Smooth muscle cell (in vitro differentiated cells): ENCODE results near the gene AUTS2. TPM values are rescaled to one million over a fixed set of nuclear protein-coding genes. Genes with fewer than 3 reads are reported as not detected.

ENCODE experiments used
- DNase-seq: peaks from one replicate; lab custom pipeline; 2025; ENCODE audit not compliant: unreplicated experiment; lab: John Stamatoyannopoulos, UW
- H2AFZ ChIP-seq: fragments of 200-600 bp; sonication (generic); 2 replicates; pipeline ENCODE4 v1.6.0; 2016; ENCODE audit warnings: antibody characterized with exemption, low read depth, mild to moderate bottlenecking
- H3F3A ChIP-seq: fragments of 200-600 bp; sonication (generic); 2 replicates; pipeline ENCODE4 v1.6.0; 2017; ENCODE audit warnings: antibody characterized with exemption, low read depth
- H3K27ac ChIP-seq: fragments of 200-600 bp; sonication (generic); 2 replicates; pipeline ENCODE4 v1.5.1; 2016; ENCODE audit warnings: low read depth, mild to moderate bottlenecking
- H3K27me3 ChIP-seq: fragments of 200-600 bp; sonication (generic); 2 replicates; pipeline ENCODE4 v1.6.1; 2016; ENCODE audit warnings: low read depth, mild to moderate bottlenecking
- H3K36me3 ChIP-seq: fragments of 200-600 bp; sonication (generic); 2 replicates; pipeline ENCODE4 v1.5.1; 2016; ENCODE audit warnings: low read depth
- H3K4me1 ChIP-seq: fragments of 200-600 bp; sonication (generic); 2 replicates; pipeline ENCODE4 v1.5.1; 2016; ENCODE audit warnings: low read depth
- H3K4me2 ChIP-seq: fragments of 200-600 bp; sonication (generic); 2 replicates; pipeline ENCODE4 v1.6.0; 2016; ENCODE audit warnings: mild to moderate bottlenecking
- H3K4me3 ChIP-seq: fragments of 200-600 bp; sonication (generic); 2 replicates; pipeline ENCODE4 v1.5.1; 2016; ENCODE audit warnings: mild to moderate bottlenecking
- H3K79me2 ChIP-seq: fragments of 200-600 bp; sonication (generic); 2 replicates; pipeline ENCODE4 v1.6.0; 2016; ENCODE audit warnings: low read depth, mild to moderate bottlenecking
- H3K9ac ChIP-seq: fragments of 200-600 bp; sonication (generic); 2 replicates; pipeline ENCODE4 v1.6.0; 2016; ENCODE audit warnings: low read depth
- H3K9me3 ChIP-seq: fragments of 200-600 bp; sonication (generic); replicated peaks from 2 replicates; pipeline ENCODE4 v1.5.1; 2016; ENCODE audit warnings: low read depth
- H4K20me1 ChIP-seq: fragments of 200-600 bp; sonication (generic); 2 replicates; pipeline ENCODE4 v1.6.0; 2016; ENCODE audit warnings: low read depth
- WGBS: methylation state at CpG from one replicate; pipeline ENCODE4 v1.1.7; 2016; ENCODE audit warnings: low lambda C conversion rate; 5-methylcytosine and 5-hydroxymethylcytosine counted together
- polyA plus RNA-seq: library from polyadenylated mRNA; unstranded; fragments of >200 nt; fragmentation: Nextera tagmentation; extraction: Ambion mirVana; gene quantifications from 2 replicates; pipeline ENCODE4 v1.2.1, GENCODE V29; 2016
- total RNA-seq: library from RNA; depleted of rRNA; stranded (reverse); fragments of >200 nt; gene quantifications from 2 replicates; pipeline ENCODE4 v1.2.3, GENCODE V29; 2014
- TF ChIP-seq, protein P1 (sequence below): fragments of 200-600 bp; sonication (generic); IDR thresholded peaks from 2 replicates; pipeline ENCODE4 v1.5.1; 2017; ENCODE audit warnings: borderline replicate concordance, mild to moderate bottlenecking, antibody characterized with exemption; ENCODE audit not compliant: insufficient read depth, poor library complexity, severe bottlenecking

AUTS2 gene
- total and polyA plus RNA-seq, 2 experiments from 2014 or later = 6.5 to 8.6 TPM

DNA sequence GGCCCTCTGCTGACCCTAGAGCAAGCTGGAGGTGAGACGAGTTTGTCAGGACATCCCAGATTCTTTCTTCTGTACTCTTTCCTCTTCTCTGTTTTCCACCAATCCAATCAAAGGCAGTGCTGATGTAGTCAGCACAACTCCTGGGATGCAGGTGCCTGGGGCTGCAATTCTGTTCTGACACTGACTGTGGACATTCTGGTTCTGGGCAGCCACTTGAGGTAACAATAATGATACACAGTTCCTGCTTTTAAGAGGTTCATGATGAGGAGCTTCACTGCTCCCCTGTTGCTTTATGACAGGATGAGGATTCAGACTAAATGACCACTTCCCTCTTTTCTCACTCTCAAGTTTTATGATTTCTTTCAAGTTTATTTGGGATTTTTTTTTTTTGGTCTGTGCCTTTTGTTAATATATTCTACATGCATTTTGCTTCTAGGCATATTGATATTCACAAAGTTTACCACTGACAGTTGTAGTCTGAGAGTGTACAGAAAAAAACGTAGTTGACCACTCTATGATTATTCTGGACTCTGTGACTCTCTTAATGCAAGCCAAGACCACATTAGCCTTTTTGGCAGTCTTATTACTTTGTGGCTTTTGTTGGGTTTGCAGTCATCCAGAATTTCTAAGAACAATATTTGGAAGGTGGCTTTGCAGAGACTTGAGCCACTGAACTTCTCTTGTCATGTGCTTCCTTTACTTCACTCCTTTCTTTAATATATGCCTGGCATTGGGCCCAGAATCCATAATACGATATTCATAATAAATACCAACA is 247.6 kb downstream of the AUTS2 start:
- 83% methylated on average over 3 of the region's 3 CpGs for WGBS
- Histone ChIP-seq H3K79me2 (no peaks in the 10 kb centered on the region), H3K9ac (no peak overlapping the region), H3K4me2 (no peak overlapping the region), H3K27ac (no peak overlapping the region), H3K4me3 (no peak overlapping the region), H3K9me3 (no peaks in the 10 kb centered on the region), H3F3A (no peaks in the 10 kb centered on the region), H3K4me1 (no peaks in the 10 kb centered on the region), H3K36me3 (no peaks in the 10 kb centered on the region), H3K27me3 (peaks cover 5% of the 10 kb centered on the region), H2AFZ (no peak overlapping the region), H4K20me1 (peaks cover 46% of the 10 kb centered on the region)
- DNase-seq = no peak
- TF ChIP-seq, protein P1, sequence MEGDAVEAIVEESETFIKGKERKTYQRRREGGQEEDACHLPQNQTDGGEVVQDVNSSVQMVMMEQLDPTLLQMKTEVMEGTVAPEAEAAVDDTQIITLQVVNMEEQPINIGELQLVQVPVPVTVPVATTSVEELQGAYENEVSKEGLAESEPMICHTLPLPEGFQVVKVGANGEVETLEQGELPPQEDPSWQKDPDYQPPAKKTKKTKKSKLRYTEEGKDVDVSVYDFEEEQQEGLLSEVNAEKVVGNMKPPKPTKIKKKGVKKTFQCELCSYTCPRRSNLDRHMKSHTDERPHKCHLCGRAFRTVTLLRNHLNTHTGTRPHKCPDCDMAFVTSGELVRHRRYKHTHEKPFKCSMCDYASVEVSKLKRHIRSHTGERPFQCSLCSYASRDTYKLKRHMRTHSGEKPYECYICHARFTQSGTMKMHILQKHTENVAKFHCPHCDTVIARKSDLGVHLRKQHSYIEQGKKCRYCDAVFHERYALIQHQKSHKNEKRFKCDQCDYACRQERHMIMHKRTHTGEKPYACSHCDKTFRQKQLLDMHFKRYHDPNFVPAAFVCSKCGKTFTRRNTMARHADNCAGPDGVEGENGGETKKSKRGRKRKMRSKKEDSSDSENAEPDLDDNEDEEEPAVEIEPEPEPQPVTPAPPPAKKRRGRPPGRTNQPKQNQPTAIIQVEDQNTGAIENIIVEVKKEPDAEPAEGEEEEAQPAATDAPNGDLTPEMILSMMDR = no peak

DNA sequence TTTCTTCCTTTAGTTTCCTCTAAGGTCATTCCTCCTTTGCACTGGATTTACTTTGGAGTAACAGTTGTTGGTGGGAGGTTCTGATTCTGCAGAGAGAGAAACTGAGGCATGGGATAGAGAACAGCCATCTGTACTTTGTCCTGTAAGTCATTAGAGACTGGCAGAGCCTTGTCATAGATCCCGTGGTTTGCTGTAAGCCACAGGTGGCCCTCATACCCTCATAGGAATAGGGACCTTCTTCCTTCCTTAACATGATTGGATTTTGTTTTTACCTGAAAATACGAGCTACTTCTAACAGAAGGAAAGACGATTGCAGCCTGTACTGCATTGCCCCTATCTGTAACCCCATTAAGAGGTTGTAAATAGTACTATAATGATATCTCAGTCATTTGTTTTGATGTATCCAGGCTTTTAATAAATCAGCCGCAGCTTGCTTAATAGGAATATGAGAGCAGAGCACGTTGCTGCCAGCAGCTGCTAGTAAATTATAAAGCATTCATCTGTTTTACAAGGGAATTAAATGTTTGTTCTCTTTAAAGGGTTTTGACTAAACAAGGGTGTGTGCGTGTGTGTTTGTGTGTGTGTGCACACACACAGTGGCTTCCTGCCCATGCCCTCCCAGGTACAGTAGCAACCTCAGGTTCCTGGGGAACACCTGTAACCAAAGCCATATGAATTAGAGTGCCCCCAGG is 249.8 kb downstream of the AUTS2 start:
- H3K4me2 ChIP-seq = no peak overlapping the region
- no peak overlapping the region for H3K9ac ChIP-seq
- H3K9me3 ChIP-seq = no peaks in the 10 kb centered on the region
- no peaks in the 10 kb centered on the region for H3F3A ChIP-seq
- peaks cover 5% of the 10 kb centered on the region for H3K27me3 ChIP-seq
- no peak overlapping the region for H2AFZ ChIP-seq
- no peak for DNase-seq
- no peak overlapping the region for H3K27ac ChIP-seq
- WGBS = 77% methylated on average over 6 of the region's 6 CpGs
- no peaks in the 10 kb centered on the region for H3K36me3 ChIP-seq
- peaks cover 54% of the 10 kb centered on the region for H4K20me1 ChIP-seq
- TF ChIP-seq, protein P1 = no peak
- no peak overlapping the region for H3K4me3 ChIP-seq
- H3K79me2 ChIP-seq = no peaks in the 10 kb centered on the region
- H3K4me1 ChIP-seq = no peaks in the 10 kb centered on the region

DNA sequence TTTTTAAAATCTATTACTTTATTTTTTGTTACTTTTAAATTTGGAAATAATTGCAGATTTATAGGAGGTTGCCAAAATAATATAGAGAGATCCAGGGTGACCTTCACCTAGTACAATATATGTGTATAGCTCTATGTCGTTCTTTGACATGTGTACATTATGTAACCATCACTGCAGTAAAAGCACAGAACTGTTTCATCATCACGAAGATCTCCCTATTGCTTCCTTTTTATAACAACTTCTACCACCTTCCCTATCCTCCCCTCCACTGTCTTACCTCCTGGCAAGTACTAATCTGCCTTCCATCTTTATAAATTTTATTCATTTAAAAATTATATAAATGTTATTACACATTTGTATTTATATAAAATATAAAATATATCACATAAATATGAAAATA is 251.0 kb downstream of the AUTS2 start:
- Histone ChIP-seq H3K27ac (no peak overlapping the region), H3K9me3 (no peaks in the 10 kb centered on the region), H3K79me2 (no peaks in the 10 kb centered on the region), H2AFZ (no peak overlapping the region), H3K4me3 (no peak overlapping the region), H3K36me3 (no peaks in the 10 kb centered on the region), H3K4me2 (no peak overlapping the region), H3K27me3 (no peaks in the 10 kb centered on the region), H3K4me1 (no peaks in the 10 kb centered on the region), H4K20me1 (peaks cover 49% of the 10 kb centered on the region), H3F3A (no peaks in the 10 kb centered on the region), H3K9ac (no peak overlapping the region)
- no peak for DNase-seq
- TF ChIP-seq, protein P1 = no peak
- WGBS = 89% methylated on average over 2 of the region's 2 CpGs
